Liver (tissue), 9 donors: ENCODE data around the gene SMYD5. TPM values are rescaled to one million over a fixed set of nuclear protein-coding genes. Genes with fewer than 3 reads are reported as not detected.

Experiments used
- DNase-seq: peaks from one replicate; pipeline ENCODE4 v3.0.0-alpha.2; 2017; ENCODE audit warnings: low spot score
- H3K27ac ChIP-seq, 2 donors: one replicate each; pipeline ENCODE4 v1.7.0; 2013; ENCODE audit warnings: inconsistent platforms in 2 of 2, low read length in 2 of 2, control low read depth in 1 of 2, low read depth in 1 of 2, mild to moderate bottlenecking in 1 of 2
- H3K27me3 ChIP-seq, 4 donors: one replicate each; pipeline versions ENCODE4 v1.6.1 to v1.7.0; 2013; ENCODE audit warnings: low read length in 3 of 4, inconsistent platforms in 1 of 4, mild to moderate bottlenecking in 1 of 4, moderate library complexity in 1 of 4; ENCODE audit not compliant: control insufficient read depth in 4 of 4, insufficient read depth in 4 of 4
- H3K36me3 ChIP-seq, 4 donors: one replicate each; pipeline versions ENCODE4 v1.6.1 to v1.7.0; 2013; ENCODE audit warnings: low read length in 3 of 4, mild to moderate bottlenecking in 3 of 4, low read depth in 1 of 4, moderate library complexity in 1 of 4; ENCODE audit not compliant: control insufficient read depth in 4 of 4, insufficient read depth in 3 of 4
- H3K4me1 ChIP-seq, 4 donors: one replicate each; pipeline versions ENCODE4 v1.6.1 to v1.7.0; 2013; ENCODE audit warnings: low read length in 3 of 4, mild to moderate bottlenecking in 3 of 4, moderate library complexity in 1 of 4; ENCODE audit not compliant: control insufficient read depth in 4 of 4, insufficient read depth in 4 of 4
- H3K4me3 ChIP-seq, 3 donors: one replicate each; pipeline versions ENCODE4 v1.6.1 to v1.7.0; 2013; ENCODE audit warnings: low read length in 3 of 3, control low read depth in 1 of 3, low read depth in 1 of 3, mild to moderate bottlenecking in 1 of 3
- H3K9ac ChIP-seq, 2 donors: one replicate each; pipeline ENCODE4 v1.7.0; 2013; ENCODE audit warnings: low read length in 2 of 2, mild to moderate bottlenecking in 2 of 2, moderate library complexity in 2 of 2, control low read depth in 1 of 2, low read depth in 1 of 2
- H3K9me3 ChIP-seq, 4 donors: one replicate each; pipeline versions ENCODE4 v1.6.1 to v1.7.0; 2013; ENCODE audit warnings: low read length in 3 of 4; ENCODE audit not compliant: control insufficient read depth in 4 of 4
- EGR1 ChIP-seq, 2 donors: IDR thresholded peaks; 2 replicates each; pipeline ENCODE4 v1.6.1; 2016 to 2018; ENCODE audit warnings: antibody characterized with exemption in 2 of 2, low read depth in 2 of 2
- FOXA1 ChIP-seq: IDR thresholded peaks from 2 replicates; pipeline ENCODE4 v1.6.1; 2016; ENCODE audit warnings: antibody characterized with exemption
- HNF4A ChIP-seq, 2 donors: conservative IDR thresholded peaks; 2 replicates each; pipeline ENCODE4 v1.6.1; 2016; ENCODE audit warnings: antibody characterized with exemption in 2 of 2, mild to moderate bottlenecking in 2 of 2
- NR2F2 ChIP-seq: IDR thresholded peaks from 2 replicates; pipeline ENCODE4 v1.6.1; 2016; ENCODE audit warnings: antibody characterized with exemption
- RAD21 ChIP-seq, 2 donors: IDR thresholded peaks; 2 replicates each; pipeline ENCODE4 v1.6.1; 2016; ENCODE audit warnings: antibody characterized with exemption in 2 of 2, mild to moderate bottlenecking in 2 of 2
- RXRA ChIP-seq, 2 donors: IDR thresholded peaks; 2 replicates each; pipeline ENCODE4 v1.6.1; 2017 to 2018; ENCODE audit warnings: antibody characterized with exemption in 2 of 2, mild to moderate bottlenecking in 1 of 2
- SP1 ChIP-seq: IDR thresholded peaks from 2 replicates; pipeline ENCODE4 v1.6.1; 2018; ENCODE audit warnings: antibody characterized with exemption, mild to moderate bottlenecking
- TAF1 ChIP-seq: conservative IDR thresholded peaks from 2 replicates; pipeline ENCODE4 v1.6.1; 2016; ENCODE audit warnings: antibody characterized with exemption, mild to moderate bottlenecking
- YY1 ChIP-seq: IDR thresholded peaks from 2 replicates; pipeline ENCODE4 v1.6.1; 2016; ENCODE audit warnings: antibody characterized with exemption, mild to moderate bottlenecking
- WGBS: extraction: QIAGEN DNeasy Blood & Tissue Kit; methylation state at CpG from one replicate; pipeline ENCODE4 v1.1.7; 2013; 5-methylcytosine and 5-hydroxymethylcytosine counted together
- polyA plus RNA-seq, 2 donors: library from polyadenylated mRNA; stranded (reverse) in 1 of 2; unstranded in 1 of 2; fragments of 200-250 nt in 1 of 2; fragments of >200 nt in 1 of 2; fragmentation: Nextera tagmentation in 1 of 2; extraction: Ambion mirVana in 1 of 2; gene quantifications; one replicate each; pipeline versions ENCODE4 v1.2.1 to v1.2.3, GENCODE V29; 2013 to 2015
- total RNA-seq, 2 donors: library from RNA; depleted of rRNA; stranded (reverse); fragments of >200 nt; gene quantifications; one replicate each; pipeline ENCODE4 v1.2.3, GENCODE V29; 2014
- TF ChIP-seq, protein P1 (sequence below): IDR thresholded peaks from 2 replicates; pipeline ENCODE4 v1.6.1; 2016; ENCODE audit warnings: antibody characterized with exemption, mild to moderate bottlenecking
- TF ChIP-seq, protein P2 (sequence below): IDR thresholded peaks from 2 replicates; pipeline ENCODE4 v1.6.1; 2016; ENCODE audit warnings: antibody characterized with exemption
- TF ChIP-seq, protein P3 (sequence below): IDR thresholded peaks from 2 replicates; pipeline ENCODE4 v1.6.1; 2016; ENCODE audit warnings: antibody characterized with exemption
- TF ChIP-seq, protein P4 (sequence below): fragments of 150-350 bp; IDR thresholded peaks from 2 replicates; pipeline ENCODE4 v1.5.1; 2017; ENCODE audit warnings: improper control_type of control experiment, low read depth, low read length; ENCODE audit not compliant: missing input control
- donor health status: healthy.
- donor health status: healthy.
- donor health status: healthy.
- donor health status: healthy.
- donor health status: healthy.

The SMYD5 gene
- total and polyA plus RNA-seq, 4 donors = 3.9 to 8.8 (median 5.8) TPM

DNA sequence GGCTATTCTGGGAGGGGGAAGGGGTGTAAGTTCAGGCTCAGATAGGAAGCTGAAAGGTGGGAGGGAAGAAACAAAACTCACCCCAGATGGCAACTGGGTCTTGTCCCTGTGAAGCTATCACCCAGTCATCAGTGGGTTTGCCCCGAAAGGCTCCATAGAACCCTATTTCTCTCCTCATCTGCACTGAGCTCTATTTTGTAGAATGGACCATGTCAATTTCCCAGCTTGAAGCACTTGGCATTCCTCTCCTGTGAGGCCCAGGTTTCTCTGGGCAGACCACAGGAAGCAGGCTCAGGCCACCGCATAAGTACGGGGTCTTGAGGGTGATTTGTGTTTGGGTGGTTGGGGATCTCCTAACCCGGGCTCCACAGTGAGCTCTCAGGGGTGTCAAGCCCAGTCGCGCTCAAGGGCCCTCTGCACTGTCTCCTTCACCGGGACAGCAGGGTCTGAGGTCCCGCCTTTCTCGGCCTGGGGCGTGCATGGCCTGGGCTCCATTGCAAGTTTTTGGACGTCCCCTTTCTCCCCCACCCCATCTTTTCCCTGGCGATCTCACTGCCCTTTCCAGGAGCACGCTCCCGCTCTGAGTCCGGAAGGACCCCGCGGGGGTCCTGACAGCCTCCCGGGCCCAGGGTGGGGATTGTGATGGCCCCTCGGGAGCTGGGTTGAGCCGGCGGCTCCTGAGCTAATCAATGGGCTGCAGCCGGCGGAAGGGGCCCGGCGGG, 38.9 kb upstream of the SMYD5 start:
- TF ChIP-seq YY1 = no peak
- TF ChIP-seq, protein P1, sequence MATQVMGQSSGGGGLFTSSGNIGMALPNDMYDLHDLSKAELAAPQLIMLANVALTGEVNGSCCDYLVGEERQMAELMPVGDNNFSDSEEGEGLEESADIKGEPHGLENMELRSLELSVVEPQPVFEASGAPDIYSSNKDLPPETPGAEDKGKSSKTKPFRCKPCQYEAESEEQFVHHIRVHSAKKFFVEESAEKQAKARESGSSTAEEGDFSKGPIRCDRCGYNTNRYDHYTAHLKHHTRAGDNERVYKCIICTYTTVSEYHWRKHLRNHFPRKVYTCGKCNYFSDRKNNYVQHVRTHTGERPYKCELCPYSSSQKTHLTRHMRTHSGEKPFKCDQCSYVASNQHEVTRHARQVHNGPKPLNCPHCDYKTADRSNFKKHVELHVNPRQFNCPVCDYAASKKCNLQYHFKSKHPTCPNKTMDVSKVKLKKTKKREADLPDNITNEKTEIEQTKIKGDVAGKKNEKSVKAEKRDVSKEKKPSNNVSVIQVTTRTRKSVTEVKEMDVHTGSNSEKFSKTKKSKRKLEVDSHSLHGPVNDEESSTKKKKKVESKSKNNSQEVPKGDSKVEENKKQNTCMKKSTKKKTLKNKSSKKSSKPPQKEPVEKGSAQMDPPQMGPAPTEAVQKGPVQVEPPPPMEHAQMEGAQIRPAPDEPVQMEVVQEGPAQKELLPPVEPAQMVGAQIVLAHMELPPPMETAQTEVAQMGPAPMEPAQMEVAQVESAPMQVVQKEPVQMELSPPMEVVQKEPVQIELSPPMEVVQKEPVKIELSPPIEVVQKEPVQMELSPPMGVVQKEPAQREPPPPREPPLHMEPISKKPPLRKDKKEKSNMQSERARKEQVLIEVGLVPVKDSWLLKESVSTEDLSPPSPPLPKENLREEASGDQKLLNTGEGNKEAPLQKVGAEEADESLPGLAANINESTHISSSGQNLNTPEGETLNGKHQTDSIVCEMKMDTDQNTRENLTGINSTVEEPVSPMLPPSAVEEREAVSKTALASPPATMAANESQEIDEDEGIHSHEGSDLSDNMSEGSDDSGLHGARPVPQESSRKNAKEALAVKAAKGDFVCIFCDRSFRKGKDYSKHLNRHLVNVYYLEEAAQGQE = no peak
- TF ChIP-seq SP1 = no peak
- TF ChIP-seq RXRA (IDR thresholded peaks at IDR 0.05) = no peak
- TF ChIP-seq, protein P2, sequence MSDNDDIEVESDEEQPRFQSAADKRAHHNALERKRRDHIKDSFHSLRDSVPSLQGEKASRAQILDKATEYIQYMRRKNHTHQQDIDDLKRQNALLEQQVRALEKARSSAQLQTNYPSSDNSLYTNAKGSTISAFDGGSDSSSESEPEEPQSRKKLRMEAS = no peak
- no peak for TF ChIP-seq TAF1
- TF ChIP-seq FOXA1 = no peak
- TF ChIP-seq NR2F2 = no peak
- TF ChIP-seq EGR1 (IDR thresholded peaks at IDR 0.05; ENCODE audit: low read depth in 2 of 2) = no peak
- H3K9ac ChIP-seq = peak overlapping the region in 1 of 2 donors; percentile 32
- H3K27ac ChIP-seq = no peak overlapping the region

DNA sequence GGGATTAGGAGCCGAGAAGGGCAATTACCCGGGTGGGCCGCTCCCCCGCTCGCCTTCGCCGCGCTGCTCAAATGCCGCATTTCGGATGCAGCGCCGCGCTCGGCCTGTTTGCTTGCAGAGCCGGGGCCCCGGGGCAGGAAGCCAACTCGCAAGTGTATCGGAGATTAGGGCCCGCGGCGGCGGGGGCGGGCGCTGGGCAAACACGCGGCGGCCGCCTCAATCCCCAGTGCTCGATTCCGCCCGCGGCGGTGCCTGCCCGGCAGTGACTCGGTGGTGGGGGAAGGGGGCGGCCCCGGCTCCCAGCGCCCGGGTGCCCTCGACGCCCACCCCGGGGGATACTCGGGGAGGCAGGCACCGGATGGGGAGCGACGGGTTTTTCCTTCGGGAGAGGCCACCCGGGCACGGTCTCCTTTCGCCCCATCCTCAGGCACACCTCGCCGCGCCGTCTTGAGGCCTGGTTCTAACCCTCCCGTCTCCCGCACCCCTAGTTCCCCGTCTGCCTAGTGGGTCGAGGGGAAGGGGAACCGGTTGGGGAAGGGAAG, 38.3 kb upstream of the SMYD5 start:
- DNase-seq = peak; percentile 73
- H3K36me3 ChIP-seq = no peaks in the 10 kb centered on the region
- WGBS = 1% methylated on average over 59 of the region's 59 CpGs
- no peaks in the 10 kb centered on the region for H3K27me3 ChIP-seq
- peak overlapping the region; percentile 27 to 32 for H3K9ac ChIP-seq
- peak overlapping the region in 2 of 3 donors; percentile 46 to 50 for H3K4me3 ChIP-seq
- no peaks in the 10 kb centered on the region for H3K9me3 ChIP-seq
- H3K4me1 ChIP-seq = peaks cover 2 to 21% (median 15%) of the 10 kb centered on the region in 4 donors
- no peak for TF ChIP-seq NR2F2
- TF ChIP-seq, protein P3, sequence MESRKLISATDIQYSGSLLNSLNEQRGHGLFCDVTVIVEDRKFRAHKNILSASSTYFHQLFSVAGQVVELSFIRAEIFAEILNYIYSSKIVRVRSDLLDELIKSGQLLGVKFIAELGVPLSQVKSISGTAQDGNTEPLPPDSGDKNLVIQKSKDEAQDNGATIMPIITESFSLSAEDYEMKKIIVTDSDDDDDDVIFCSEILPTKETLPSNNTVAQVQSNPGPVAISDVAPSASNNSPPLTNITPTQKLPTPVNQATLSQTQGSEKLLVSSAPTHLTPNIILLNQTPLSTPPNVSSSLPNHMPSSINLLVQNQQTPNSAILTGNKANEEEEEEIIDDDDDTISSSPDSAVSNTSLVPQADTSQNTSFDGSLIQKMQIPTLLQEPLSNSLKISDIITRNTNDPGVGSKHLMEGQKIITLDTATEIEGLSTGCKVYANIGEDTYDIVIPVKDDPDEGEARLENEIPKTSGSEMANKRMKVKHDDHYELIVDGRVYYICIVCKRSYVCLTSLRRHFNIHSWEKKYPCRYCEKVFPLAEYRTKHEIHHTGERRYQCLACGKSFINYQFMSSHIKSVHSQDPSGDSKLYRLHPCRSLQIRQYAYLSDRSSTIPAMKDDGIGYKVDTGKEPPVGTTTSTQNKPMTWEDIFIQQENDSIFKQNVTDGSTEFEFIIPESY = no peak
- TF ChIP-seq HNF4A (conservative IDR thresholded peaks at IDR 0.05) = no peak
- TF ChIP-seq, protein P4, sequence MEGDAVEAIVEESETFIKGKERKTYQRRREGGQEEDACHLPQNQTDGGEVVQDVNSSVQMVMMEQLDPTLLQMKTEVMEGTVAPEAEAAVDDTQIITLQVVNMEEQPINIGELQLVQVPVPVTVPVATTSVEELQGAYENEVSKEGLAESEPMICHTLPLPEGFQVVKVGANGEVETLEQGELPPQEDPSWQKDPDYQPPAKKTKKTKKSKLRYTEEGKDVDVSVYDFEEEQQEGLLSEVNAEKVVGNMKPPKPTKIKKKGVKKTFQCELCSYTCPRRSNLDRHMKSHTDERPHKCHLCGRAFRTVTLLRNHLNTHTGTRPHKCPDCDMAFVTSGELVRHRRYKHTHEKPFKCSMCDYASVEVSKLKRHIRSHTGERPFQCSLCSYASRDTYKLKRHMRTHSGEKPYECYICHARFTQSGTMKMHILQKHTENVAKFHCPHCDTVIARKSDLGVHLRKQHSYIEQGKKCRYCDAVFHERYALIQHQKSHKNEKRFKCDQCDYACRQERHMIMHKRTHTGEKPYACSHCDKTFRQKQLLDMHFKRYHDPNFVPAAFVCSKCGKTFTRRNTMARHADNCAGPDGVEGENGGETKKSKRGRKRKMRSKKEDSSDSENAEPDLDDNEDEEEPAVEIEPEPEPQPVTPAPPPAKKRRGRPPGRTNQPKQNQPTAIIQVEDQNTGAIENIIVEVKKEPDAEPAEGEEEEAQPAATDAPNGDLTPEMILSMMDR = no peak
- no peak for TF ChIP-seq RAD21 (IDR thresholded peaks at IDR 0.05)
- TF ChIP-seq, protein P1 = no peak
- no peak for TF ChIP-seq FOXA1
- no peak for TF ChIP-seq SP1
- TF ChIP-seq YY1 = no peak
- TF ChIP-seq, protein P2 = no peak
- no peak overlapping the region for H3K27ac ChIP-seq

More for the DNA sequence above, 38.9 kb upstream of the SMYD5 start:
- peak overlapping the region in 1 of 3 donors; percentile 50 for H3K4me3 ChIP-seq
- no peak for DNase-seq
- H3K36me3 ChIP-seq = no peaks in the 10 kb centered on the region
- 41% methylated on average over 25 of the region's 25 CpGs for WGBS
- H3K4me1 ChIP-seq = peaks cover 2 to 21% (median 15%) of the 10 kb centered on the region in 4 donors
- no peaks in the 10 kb centered on the region for H3K27me3 ChIP-seq
- H3K9me3 ChIP-seq = no peaks in the 10 kb centered on the region
